Heart left ventricle (tissue), 16 donors: Measurements from ENCODE around the gene DGKB. TPM values are rescaled to one million over a fixed set of nuclear protein-coding genes. Genes with fewer than 3 reads are reported as not detected.
A peak's percentile ranks its signal among the peaks of the same experiment; 100 is the strongest.

ENCODE experiments used
- ATAC-seq, 4 donors: fragments of 200-7000 bp; cut with Tn5 transposase; one replicate each; pipeline ENCODE4 v1.9.1; 2020 to 2022; ENCODE audit warnings: moderate library complexity in 4 of 4, mild to moderate bottlenecking in 3 of 4, moderate number of reproducible peaks in 1 of 4
- DNase-seq, 5 donors: peaks; one replicate each; pipeline ENCODE4 v3.0.0-alpha.2; 2020
- H3K27ac ChIP-seq, 12 donors: fragments of 200-600 bp; sonication (generic) in 4 of 12; one replicate each; pipeline versions ENCODE4 v1.5.0 to v1.8.0; 2016 to 2022; ENCODE audit warnings: mild to moderate bottlenecking in 2 of 12
- H3K27me3 ChIP-seq, 9 donors: fragments of 200-600 bp; sonication (generic) in 2 of 9; one replicate each; pipeline versions ENCODE4 v1.5.1 to v1.8.0; 2016 to 2022; ENCODE audit warnings: mild to moderate bottlenecking in 3 of 9
- H3K36me3 ChIP-seq, 9 donors: fragments of 200-600 bp; sonication (generic) in 2 of 9; one replicate each; pipeline versions ENCODE4 v1.5.0 to v1.8.0; 2018 to 2022; ENCODE audit warnings: mild to moderate bottlenecking in 2 of 9
- H3K4me1 ChIP-seq, 12 donors: fragments of 200-600 bp; sonication (generic) in 4 of 12; one replicate each; pipeline versions ENCODE4 v1.5.0 to v1.8.0; 2016 to 2022; ENCODE audit warnings: mild to moderate bottlenecking in 3 of 12
- H3K4me3 ChIP-seq, 12 donors: fragments of 200-600 bp; sonication (generic) in 4 of 12; one replicate each; pipeline versions ENCODE4 v1.5.0 to v1.8.0; 2017 to 2022; ENCODE audit warnings: mild to moderate bottlenecking in 9 of 12, moderate library complexity in 4 of 12
- H3K9me3 ChIP-seq, 12 donors: fragments of 200-600 bp; sonication (generic) in 4 of 12; one replicate each; pipeline versions ENCODE4 v1.5.0 to v1.8.0; 2016 to 2022; ENCODE audit warnings: mild to moderate bottlenecking in 1 of 12
- POLR2A ChIP-seq, 2 donors: fragments of 450-650 bp; IDR thresholded peaks; one replicate each; pipeline ENCODE4 v1.6.1; 2017; ENCODE audit warnings: antibody characterized with exemption in 2 of 2, mild to moderate bottlenecking in 2 of 2, moderate library complexity in 2 of 2
- WGBS, 4 donors: extraction: QIAGEN DNeasy Blood & Tissue Kit in 2 of 4; methylation state at CpG; one replicate each; pipeline versions ENCODE4 v1.1.5 to v1.1.7; 2013 to 2018; 5-methylcytosine and 5-hydroxymethylcytosine counted together
- intact Hi-C, 10 donors: fragments of 100-400 bp; cut with DNase I; formaldehyde crosslinking; loops; one replicate each; pipeline versions ENCODE4 v1.11.1 to v1.14.2; 2022
- polyA plus RNA-seq, 2 donors: library from polyadenylated mRNA; stranded (reverse); fragments of 200-250 nt; gene quantifications; one replicate each; pipeline ENCODE4 v1.2.3, GENCODE V29; 2013
- total RNA-seq, 9 donors: library from RNA; depleted of rRNA in 2 of 9; stranded (reverse); fragments of >200 nt in 2 of 9; fragmentation: NEBNext Ultra II Directional in 3 of 9; extraction: Animal tissue kit (Norgen Biotek cat#: 25700) in 3 of 9; gene quantifications; one replicate each; pipeline versions ENCODE4 v1.1.0 to v1.2.4, GENCODE V29; 2016 to 2023
- TF ChIP-seq, protein P1 (sequence below), 12 donors: fragments of 200-600 bp; sonication (generic) in 4 of 12; IDR thresholded peaks; one replicate each; pipeline versions ENCODE4 v1.5.0 to v1.8.0; 2018 to 2022; ENCODE audit warnings: antibody characterized with exemption in 12 of 12, mild to moderate bottlenecking in 5 of 12
- donor health status: ischemic (EF 13 %, LVEDD 7.1; RV severe dilation, severe dysfunction).
- donor health status: healthy with polysubstance abuse.
- donor health status: DM: no; HTN: yes; CAD: no.
- donor health status: DM: no; HTN: no; CAD: no.
- donor health status: ischemic (EF 25% LVEDD 6.9; RV normal size, moderate dysfunction).
- donor health status: ischemic (EF 25% LVEDD 5.7; RV mildly dilated, moderate dysfunction).
- donor health status: healthy.
- donor health status: DM: yes; HTN: yes; CAD: no.
- donor health status: ischemic (EF 35%, LVEDD 5.7; RV mildly dilated, moderate dysfunction).
- donor health status: nonischemic (EF 11% LVEDD 7.7; RV severe dilation, severe dysfunction).
- donor health status: DM: yes; HTN: yes; CAD: no.
- donor health status: PGD.
- donor health status: ischemic (EF 29% LVEDD 5.4; RV normal size, mild dysfunction).
- donor health status: nonischemic (EF 23%, LVEDD 6.1; RV moderate dilation, normal function).

The DGKB gene
- total and polyA plus RNA-seq, 11 donors: 0.08 to 1.6 (median 0.47) TPM; not detected in 1

DNA sequence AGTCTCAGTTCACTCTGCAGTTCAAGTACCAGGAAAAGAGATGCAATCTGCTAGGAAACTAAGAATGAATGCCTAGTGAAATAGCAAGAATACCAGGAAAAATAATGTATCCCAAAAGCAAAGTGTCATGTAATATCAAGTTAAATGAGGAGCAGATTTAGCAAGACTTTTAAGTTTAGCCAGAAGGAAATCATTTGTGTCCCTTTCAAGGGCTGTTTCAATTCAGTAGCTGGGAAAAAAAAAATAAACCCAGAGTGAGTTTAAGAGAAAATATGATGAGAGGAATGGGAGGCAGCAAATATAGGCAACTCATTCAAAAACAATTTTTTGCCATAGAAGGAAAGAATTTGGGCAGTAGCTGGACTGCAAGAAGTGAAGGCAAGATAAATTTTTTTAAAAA lies 135.8 kb downstream of the DGKB start:
- no peak overlapping the region for H3K27ac ChIP-seq
- peaks cover 0 to 11% (median 3%) of the 10 kb centered on the region in 12 donors for H3K4me1 ChIP-seq
- H3K27me3 ChIP-seq: no peaks in the 10 kb centered on the region
- DNase-seq (no peak), ATAC-seq (no peak)
- H3K4me3 ChIP-seq: no peak overlapping the region
- intact Hi-C loops: loop anchor here in 2 of 10 donors (10.0 kb wide), 2 partner anchors 68 to 148 kb away; no protein-coding TSS in a partner anchor
- H3K36me3 ChIP-seq: no peaks in the 10 kb centered on the region
- TF ChIP-seq, protein P1, sequence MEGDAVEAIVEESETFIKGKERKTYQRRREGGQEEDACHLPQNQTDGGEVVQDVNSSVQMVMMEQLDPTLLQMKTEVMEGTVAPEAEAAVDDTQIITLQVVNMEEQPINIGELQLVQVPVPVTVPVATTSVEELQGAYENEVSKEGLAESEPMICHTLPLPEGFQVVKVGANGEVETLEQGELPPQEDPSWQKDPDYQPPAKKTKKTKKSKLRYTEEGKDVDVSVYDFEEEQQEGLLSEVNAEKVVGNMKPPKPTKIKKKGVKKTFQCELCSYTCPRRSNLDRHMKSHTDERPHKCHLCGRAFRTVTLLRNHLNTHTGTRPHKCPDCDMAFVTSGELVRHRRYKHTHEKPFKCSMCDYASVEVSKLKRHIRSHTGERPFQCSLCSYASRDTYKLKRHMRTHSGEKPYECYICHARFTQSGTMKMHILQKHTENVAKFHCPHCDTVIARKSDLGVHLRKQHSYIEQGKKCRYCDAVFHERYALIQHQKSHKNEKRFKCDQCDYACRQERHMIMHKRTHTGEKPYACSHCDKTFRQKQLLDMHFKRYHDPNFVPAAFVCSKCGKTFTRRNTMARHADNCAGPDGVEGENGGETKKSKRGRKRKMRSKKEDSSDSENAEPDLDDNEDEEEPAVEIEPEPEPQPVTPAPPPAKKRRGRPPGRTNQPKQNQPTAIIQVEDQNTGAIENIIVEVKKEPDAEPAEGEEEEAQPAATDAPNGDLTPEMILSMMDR (IDR thresholded peaks at IDR 0.05): no peak
- no peak for TF ChIP-seq POLR2A (IDR thresholded peaks at IDR 0.05)
- no peaks in the 10 kb centered on the region for H3K9me3 ChIP-seq

- intact Hi-C loops: loop anchor here in 2 of 10 donors (10.0 kb wide), 2 partner anchors 69 to 149 kb away; no protein-coding TSS in a partner anchor
- DNase-seq: no peak
- no peak for TF ChIP-seq POLR2A (IDR thresholded peaks at IDR 0.05)
- TF ChIP-seq, protein P1 (IDR thresholded peaks at IDR 0.05): no peak
- Histone ChIP-seq H3K4me3 (no peak overlapping the region), H3K36me3 (no peaks in the 10 kb centered on the region), H3K27me3 (no peaks in the 10 kb centered on the region), H3K4me1 (peaks cover 0 to 20% (median 9%) of the 10 kb centered on the region in 12 donors), H3K27ac (no peak overlapping the region), H3K9me3 (no peaks in the 10 kb centered on the region)
- no peak for ATAC-seq
- 82 to 84% (median 84%) methylated on average over 2 of the region's 2 CpGs for whole genome bisulfite sequencing, 4 donors
These were observed 136.8 kb downstream of the DGKB start for GRCh38 chr7:14765731-14766130.

DNA sequence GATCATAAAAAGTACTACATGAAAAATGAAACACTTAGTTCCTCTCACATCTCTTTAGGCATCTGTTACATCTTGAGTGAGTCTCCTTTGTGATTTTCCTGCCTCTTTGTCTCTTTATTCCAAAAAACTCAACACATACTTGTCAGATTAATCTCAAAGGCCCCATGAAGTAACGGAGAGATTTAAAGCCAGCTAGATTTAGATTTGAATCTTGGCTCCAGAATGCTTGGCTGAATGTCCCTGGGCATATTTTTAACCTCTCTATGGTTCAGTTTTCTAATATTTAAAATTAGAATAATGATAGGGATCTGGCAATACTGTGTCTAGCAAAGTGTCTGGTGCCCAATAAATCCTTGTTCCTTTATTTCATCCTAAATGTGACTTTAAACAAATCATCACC lies 140.0 kb downstream of the DGKB start:
- no peaks in the 10 kb centered on the region for H3K36me3 ChIP-seq
- no peak for TF ChIP-seq POLR2A (IDR thresholded peaks at IDR 0.05)
- TF ChIP-seq, protein P1 (IDR thresholded peaks at IDR 0.05): no peak
- intact Hi-C loops: loop anchor here in 2 of 10 donors (5.0 to 10.0 kb wide), 3 partner anchors 65 to 152 kb away; no protein-coding TSS in a partner anchor
- H3K9me3 ChIP-seq: no peaks in the 10 kb centered on the region
- H3K27me3 ChIP-seq: no peaks in the 10 kb centered on the region
- DNase-seq: no peak
- 14 to 20% (median 19%) methylated on average over 1 of the region's 1 CpG for WGBS, 4 donors
- ATAC-seq: no peak
- H3K4me1 ChIP-seq: peaks cover 0 to 21% (median 9%) of the 10 kb centered on the region in 12 donors
- H3K4me3 ChIP-seq: no peak overlapping the region
- peak overlapping the region in 6 of 12 donors; percentile 33 to 74 (median 59) for H3K27ac ChIP-seq

- TF ChIP-seq, protein P1 (IDR thresholded peaks at IDR 0.05): no peak
- TF ChIP-seq POLR2A (IDR thresholded peaks at IDR 0.05): no peak
- no peak overlapping the region for H3K4me3 ChIP-seq
- intact Hi-C loops: loop anchor here in 2 of 10 donors (5.0 to 10.0 kb wide), 3 partner anchors 66 to 153 kb away; no protein-coding TSS in a partner anchor
These were observed 140.8 kb downstream of the DGKB start for GRCh38 chr7:14761510-14762296.

More at GRCh38 chr7:14761510-14762296, 140.8 kb downstream of the DGKB start:
- ATAC-seq: peak; percentile 95 to 100 (median 100)
- DNase-seq: peak; percentile 77 to 91 (median 79)
- H3K36me3 ChIP-seq: no peaks in the 10 kb centered on the region
- WGBS, 4 donors: 40 to 54% (median 42%) methylated on average over 4 of the region's 4 CpGs
- no peaks in the 10 kb centered on the region for H3K9me3 ChIP-seq
- H3K4me1 ChIP-seq: peaks cover 0 to 21% (median 9%) of the 10 kb centered on the region in 12 donors
- H3K27ac ChIP-seq: peak overlapping the region in 11 of 12 donors; percentile 11 to 74 (median 57)
- no peaks in the 10 kb centered on the region for H3K27me3 ChIP-seq
